Measurements from ENCODE around the gene SYNPO2. TPM values are rescaled to one million over a fixed set of nuclear protein-coding genes. Genes with fewer than 3 reads are reported as not detected.
"Not testable (repeated sequence)": the region's sequence is repeated elsewhere in the genome, so short reads cannot be mapped to it uniquely, and the experiment has no call there.

The SYNPO2 gene
- total RNA-seq, 1 experiment from 2014 or later, result not detected

DNA sequence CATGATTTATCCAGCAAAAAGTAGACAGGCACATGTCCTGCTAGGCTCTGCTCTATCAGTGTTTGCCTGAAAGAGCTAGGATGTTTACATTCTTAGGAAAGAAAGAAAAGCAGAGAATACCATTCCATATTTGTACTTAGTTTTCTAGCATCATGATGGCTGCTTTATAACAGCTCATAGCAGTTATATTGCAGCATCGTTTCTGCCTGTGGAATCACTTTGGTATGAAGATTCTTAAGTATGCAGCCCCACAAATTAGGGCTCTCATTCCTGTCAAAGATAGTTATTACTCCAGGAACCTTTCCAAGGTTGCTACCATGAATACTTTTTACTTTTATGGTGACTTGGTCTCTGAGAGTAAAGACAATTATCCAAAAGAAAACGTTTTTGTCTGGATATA is 128.0 kb downstream of the SYNPO2 start:
- in situ Hi-C loops (cut with HindIII; ENCODE audit: low sequenced_read_pairs), result no loop called here
- no peak for DNase-seq (ENCODE audit: low spot score)

DNA sequence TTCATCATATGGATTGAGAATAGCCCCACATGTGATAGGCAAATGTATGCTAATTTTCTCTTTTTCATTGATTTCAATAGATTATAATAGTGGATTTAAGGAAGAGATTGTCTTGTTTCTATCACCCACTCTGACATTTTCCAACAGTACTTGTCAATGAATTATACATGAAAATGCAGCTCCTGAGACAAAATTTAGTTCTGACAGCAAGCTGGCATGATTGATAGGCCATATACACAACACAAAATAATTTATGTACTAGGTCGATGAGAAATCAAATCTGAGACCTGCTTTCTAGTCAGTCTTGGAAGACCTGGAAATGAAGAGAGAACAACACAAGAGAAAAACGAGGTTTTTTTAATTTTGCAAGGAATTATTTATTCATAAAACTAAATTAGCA is 129.0 kb downstream of the SYNPO2 start:
- DNase-seq (ENCODE audit: low spot score), result no peak
- in situ Hi-C loops (cut with HindIII; ENCODE audit: low sequenced_read_pairs), result no loop called here

DNA sequence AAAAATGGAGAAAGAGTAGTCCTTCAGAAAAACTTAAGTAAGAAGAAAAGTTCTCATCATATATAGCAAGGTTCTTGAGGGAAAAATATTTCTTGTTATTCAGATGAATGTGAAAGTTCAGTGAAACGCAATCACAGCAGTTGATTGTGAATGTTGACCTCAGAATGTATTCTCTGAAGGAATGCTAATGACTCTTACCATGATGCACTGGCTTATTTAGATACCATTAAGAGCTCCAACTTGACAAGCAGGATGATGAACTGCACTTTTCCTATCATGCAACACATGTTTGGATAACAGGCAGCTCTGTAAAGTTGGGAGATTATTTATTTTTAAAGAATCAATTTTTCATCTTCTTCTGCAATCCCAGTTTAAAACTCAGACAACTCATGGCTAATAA is 131.5 kb downstream of the SYNPO2 start:
- in situ Hi-C loops (cut with HindIII; ENCODE audit: low sequenced_read_pairs), result no loop called here
- no peak for DNase-seq (ENCODE audit: low spot score)

DNA sequence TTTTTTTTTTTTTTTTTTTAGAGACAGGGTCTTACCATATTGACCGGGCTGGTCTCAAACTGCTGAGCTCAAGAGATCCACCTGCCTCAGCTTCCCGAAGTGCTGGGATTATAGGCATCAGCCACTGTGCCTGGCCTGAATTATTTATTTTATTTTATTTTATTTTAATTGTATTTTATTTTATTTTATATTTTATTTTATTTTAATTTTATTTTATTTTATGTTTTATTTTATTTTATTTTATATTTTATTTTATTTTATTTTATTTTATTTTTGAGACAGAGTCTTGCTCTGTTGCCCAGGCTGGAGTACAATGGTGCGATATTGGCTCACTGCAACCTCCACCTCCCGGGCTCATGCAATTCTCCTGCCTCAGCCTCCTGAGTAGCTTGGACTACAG is 133.9 kb downstream of the SYNPO2 start:
- DNase-seq (ENCODE audit: low spot score); in situ Hi-C loops (cut with HindIII; ENCODE audit: low sequenced_read_pairs): not testable (repeated sequence)

DNA sequence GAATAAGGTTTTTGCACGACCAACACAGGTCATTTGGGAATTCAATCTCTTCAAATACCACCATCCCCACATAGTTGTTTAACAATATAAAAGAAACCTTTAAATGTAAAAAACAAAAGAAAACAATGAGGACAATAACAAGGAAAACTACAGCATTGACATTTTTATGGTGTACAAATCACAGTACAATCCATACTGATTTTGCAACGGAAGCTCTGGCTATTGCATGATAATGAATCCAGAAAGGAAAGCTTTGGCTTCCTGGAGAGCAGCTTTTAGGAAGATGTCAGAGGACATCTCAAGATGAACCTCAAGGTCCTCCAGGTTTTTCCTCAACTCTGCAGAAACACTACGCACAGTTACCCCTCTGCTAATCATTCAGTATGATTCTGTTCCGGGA is 135.4 kb downstream of the SYNPO2 start:
- in situ Hi-C loops (cut with HindIII; ENCODE audit: low sequenced_read_pairs), result no loop called here
- DNase-seq (ENCODE audit: low spot score), result no peak

DNA sequence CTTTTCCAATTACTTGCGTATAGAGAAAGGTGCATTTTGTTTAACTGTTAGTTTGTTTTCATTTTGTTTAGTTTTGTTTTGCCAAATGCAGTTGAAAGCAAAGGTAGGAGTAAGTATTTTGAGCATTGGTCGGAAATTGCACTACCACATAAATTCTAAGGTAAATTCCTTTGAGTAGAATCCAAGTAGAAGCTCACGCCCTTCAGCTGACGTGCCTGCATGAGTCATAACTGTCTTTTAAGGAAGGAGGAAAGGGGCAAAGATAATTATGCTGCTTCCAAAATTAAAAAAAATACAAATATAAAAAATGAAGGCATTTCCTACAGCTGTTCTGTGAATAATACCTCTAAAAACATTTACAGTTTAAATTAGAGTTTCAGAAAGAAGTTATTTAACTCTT is 136.8 kb downstream of the SYNPO2 start:
- no peak for DNase-seq (ENCODE audit: low spot score)
- in situ Hi-C loops (cut with HindIII; ENCODE audit: low sequenced_read_pairs), result no loop called here

DNA sequence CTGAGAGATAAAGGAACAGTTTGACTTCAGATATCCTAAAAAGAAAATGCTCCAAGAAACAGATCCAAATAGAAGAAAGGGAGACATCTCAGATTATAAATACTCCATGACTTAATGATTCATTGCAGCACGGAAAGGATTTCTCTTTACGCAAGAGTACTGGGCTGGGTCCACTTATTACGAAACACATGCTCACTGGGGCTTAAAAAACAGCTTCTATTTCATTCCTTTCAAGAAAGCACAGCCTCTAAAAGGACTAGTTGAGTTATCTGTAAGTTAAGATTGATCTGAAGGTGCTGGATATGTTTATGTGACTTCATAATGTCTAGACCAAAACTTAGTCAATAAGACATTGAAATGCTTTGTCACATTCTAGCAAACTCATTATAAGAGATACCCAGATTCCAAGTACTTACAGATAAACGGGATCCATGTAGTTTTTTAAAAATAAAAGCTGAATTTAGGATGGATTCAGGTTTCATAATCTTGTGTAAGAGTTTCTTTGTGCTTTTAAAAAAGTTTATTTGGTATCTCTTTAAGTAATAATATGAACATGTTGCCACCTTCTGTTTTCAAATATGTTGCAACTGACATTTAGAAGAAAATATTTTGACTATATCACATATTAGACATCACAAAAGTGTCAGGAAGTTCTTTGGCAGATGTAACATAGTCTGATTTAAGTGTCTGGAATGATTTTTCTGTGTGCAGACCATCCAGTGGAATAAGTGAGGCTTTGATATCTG is 137.4 kb downstream of the SYNPO2 start:
- DNase-seq (ENCODE audit: low spot score), result no peak

DNA sequence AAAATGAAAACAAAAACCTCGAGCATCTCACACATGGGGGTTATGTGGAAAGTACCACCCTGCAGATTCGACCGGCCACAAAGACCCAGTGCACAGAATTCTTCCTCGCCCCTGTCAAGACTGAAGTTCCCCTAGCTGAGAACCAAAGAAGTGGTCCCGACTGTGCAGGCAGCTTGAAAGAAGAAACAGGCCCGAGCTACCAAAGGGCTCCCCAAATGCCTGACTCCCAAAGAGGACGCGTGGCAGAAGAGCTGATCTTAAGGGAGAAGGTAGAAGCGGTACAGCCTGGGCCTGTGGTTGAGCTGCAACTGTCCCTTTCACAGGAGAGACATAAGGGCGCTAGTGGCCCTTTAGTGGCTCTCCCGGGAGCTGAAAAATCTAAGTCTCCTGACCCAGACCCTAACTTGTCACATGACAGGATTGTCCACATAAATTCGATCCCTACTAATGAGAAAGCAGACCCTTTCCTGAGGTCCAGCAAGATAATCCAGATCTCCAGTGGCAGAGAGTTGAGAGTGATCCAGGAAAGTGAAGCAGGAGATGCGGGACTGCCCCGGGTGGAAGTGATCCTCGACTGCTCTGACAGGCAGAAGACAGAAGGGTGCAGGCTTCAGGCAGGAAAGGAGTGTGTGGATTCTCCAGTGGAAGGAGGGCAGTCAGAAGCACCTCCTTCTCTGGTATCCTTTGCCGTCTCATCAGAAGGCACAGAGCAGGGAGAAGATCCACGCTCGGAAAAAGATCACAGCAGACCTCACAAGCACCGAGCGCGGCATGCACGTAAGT is 138.2 kb downstream of the SYNPO2 start:
- in situ Hi-C loops (cut with HindIII; ENCODE audit: low sequenced_read_pairs), result no loop called here
- no peak for DNase-seq (ENCODE audit: low spot score)

More for the DNA sequence above, 137.4 kb downstream of the SYNPO2 start:
- in situ Hi-C loops (cut with HindIII; ENCODE audit: low sequenced_read_pairs), result no loop called here

DNA sequence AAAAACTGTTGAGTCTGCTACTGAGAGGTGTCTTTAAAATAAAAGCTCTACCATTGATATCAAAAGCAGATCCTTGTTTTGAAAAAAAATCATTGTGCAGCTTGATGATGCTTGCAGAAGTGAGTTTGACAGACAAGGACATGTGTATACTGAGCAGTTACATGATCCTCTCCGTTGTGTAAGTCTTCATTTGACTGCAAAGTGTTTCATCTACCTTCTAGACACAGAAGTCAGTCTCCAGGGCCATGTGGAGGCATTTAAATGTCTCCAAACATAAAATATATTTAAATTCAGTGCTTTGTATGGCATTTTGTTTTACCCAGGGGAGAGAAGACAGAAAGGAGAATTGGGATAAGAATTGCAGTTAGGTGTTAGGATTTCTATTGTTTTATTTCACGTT is 139.2 kb downstream of the SYNPO2 start:
- in situ Hi-C loops (cut with HindIII; ENCODE audit: low sequenced_read_pairs), result no loop called here
- no peak for DNase-seq (ENCODE audit: low spot score)

DNA sequence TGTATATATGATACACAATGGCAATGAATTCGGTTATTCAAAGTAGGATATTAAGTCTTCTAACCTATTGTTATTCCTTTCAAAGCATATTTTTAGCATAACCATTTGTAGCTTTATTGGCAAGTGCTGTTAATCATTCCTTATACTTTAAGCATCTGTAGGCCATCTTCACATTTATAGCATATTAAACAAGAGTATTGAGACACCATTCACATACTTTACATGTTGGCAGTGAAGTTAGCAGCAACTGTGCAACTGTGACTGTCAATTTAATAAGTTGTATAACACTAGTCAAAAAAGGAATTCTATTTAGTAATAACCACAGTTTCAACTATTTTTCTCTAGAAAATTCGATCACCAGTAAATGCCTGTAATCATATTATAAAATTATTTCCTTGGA is 139.6 kb downstream of the SYNPO2 start:
- no peak for DNase-seq (ENCODE audit: low spot score)
- in situ Hi-C loops (cut with HindIII; ENCODE audit: low sequenced_read_pairs), result no loop called here

DNA sequence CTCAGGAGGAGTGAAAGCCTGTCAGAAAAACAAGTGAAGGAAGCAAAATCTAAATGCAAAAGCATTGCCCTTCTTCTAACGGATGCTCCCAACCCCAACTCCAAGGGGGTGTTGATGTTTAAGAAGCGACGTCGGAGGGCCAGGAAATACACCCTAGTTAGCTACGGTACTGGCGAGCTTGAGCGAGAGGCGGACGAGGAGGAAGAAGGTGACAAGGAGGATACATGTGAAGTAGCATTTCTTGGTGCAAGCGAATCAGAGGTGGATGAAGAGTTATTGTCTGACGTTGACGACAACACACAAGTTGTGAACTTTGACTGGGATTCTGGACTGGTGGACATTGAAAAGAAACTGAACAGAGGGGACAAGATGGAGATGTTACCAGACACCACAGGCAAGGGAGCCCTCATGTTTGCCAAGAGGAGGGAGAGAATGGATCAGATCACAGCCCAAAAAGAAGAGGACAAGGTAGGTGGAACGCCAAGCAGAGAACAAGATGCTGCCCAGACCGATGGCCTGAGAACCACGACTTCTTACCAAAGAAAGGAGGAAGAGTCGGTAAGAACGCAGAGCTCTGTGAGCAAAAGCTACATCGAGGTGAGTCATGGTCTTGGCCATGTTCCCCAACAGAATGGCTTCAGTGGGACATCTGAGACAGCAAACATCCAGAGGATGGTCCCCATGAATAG is 141.3 kb downstream of the SYNPO2 start:
- in situ Hi-C loops (cut with HindIII; ENCODE audit: low sequenced_read_pairs), result no loop called here

DNA sequence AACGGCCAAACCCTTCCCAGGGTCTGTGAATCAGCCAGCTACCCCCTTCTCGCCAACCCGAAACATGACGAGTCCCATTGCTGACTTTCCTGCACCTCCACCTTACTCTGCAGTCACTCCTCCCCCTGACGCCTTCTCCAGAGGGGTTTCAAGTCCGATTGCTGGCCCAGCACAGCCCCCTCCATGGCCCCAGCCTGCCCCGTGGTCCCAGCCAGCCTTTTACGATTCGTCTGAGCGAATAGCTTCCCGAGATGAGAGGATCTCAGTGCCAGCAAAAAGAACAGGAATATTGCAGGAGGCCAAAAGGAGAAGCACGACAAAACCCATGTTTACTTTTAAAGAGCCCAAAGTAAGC is 141.9 kb downstream of the SYNPO2 start:
- in situ Hi-C loops (cut with HindIII; ENCODE audit: low sequenced_read_pairs), result no loop called here

More for the DNA sequence above, 141.3 kb downstream of the SYNPO2 start:
- DNase-seq (ENCODE audit: low spot score), result no peak

DNA sequence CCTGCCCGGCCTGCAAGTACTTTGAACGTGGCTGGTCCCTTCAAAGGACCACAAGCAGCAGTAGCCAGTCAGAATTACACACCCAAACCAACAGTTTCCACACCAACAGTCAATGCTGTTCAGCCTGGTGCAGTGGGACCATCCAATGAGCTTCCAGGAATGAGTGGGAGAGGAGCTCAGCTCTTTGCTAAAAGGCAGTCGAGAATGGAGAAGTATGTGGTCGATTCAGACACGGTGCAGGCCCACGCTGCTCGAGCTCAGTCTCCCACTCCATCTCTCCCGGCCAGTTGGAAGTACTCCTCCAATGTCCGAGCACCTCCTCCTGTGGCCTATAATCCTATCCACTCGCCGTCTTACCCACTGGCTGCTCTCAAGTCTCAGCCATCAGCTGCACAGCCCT is 142.6 kb downstream of the SYNPO2 start:
- no peak for DNase-seq (ENCODE audit: low spot score)
- in situ Hi-C loops (cut with HindIII; ENCODE audit: low sequenced_read_pairs), result no loop called here

More for the DNA sequence above, 141.9 kb downstream of the SYNPO2 start:
- DNase-seq (ENCODE audit: low spot score), result no peak

DNA sequence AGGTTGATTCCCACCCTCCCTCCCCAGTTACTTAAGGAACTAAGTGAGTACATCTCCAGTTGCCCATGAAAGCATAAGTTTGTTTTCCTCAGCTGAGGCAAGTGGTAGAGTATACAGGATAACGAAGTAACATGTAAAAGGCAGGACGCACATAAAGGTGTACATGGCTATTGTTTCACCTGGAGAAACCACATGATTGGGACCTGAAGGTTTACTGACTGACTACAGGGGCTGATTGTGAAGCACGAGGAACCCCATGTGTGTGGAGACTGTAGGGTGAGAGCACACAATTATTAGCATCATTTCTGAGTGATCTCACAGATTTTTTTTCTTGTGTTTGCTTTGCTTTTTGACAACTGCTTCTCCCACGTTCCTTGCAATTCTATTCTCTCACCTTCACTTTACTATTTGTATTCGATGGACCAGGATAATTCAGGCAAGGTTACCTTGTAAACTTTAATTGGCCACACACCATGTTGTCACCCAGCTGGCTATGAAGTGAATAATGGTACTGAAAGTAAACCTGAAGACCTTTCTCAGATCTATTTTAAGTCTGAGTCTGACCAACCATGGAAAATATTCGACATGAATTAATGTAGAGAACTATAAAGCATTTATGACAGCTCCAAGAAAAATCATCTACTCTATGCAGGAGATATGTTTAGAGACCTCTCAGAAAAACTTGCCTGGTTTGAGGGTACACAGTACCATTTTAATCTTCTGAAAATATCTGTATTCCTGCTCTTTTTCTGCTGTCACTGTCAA is 144.4 kb downstream of the SYNPO2 start:
- DNase-seq (ENCODE audit: low spot score), result no peak
- in situ Hi-C loops (cut with HindIII; ENCODE audit: low sequenced_read_pairs), result no loop called here

DNA sequence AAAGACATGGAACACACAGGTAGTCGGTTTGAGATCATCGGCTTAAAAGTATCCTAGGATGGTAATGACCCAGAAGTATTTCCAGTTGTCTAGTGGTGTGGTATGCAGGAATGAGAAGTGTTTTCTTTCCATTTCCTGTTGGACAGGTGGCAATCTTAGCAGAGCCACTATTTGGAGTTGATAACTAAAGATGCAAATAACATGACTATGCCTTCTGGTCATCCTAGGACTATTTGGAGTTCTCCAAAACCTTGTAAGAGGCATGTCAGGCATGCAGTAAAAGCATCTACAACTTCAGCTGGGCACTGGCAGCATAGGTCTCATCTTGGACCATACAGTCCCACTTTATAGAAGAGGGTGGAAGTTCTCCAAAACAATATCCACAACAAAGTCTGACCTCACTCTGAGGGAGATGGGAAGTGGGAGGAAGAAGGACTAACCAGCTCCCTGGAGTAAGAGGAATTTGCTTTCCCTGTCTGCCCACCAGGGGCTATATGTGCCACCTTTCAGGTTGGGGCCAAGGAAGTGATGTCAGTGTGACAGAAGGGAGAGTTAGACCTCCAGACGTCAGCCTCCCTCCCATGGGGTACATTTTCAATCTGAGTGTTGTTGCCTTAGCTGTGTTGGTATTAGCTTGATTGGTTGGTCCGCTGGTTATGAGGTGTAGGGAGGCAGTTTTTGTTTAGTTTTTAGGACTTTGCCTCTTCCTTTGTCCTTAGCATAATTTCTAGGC is 145.8 kb downstream of the SYNPO2 start:
- no peak for DNase-seq (ENCODE audit: low spot score)
- in situ Hi-C loops (cut with HindIII; ENCODE audit: low sequenced_read_pairs), result no loop called here

DNA sequence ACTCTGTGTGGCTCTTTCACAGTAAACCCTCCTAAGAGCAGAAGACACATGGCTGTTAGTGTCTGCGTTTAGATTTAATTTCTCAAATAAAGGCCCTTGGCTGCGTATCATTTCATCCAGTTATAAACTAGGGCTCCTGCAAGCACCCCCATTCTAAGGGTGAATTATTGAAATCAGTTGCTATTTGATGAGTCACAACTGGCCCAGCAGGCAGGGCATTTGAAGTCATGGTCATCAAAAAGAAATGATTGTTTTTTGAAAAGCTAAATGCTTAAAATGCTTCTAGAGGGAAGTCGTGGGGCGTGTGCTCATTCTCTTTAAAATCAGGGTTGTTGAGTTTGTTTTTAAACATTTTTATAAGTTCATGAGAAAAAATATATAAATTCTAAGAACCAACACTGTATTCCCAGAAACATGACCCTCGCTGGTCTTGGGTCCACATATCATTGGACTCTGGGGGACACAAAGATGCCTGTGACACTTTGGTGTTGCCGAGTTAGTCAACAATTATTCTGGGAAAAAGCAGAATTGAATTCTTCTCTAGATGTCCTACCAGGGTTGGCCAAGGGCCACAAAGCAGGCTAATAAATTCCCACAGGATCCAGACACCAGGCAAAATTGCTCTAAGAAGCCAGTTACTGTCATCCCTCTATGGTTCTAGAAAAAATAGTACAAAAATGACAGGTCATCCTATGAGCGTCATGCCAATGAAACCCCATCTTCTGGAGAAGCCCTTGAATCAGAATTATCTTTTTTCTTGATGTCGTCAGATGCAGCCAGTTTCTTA is 147.5 kb downstream of the SYNPO2 start:
- in situ Hi-C loops (cut with HindIII; ENCODE audit: low sequenced_read_pairs), result no loop called here

DNA sequence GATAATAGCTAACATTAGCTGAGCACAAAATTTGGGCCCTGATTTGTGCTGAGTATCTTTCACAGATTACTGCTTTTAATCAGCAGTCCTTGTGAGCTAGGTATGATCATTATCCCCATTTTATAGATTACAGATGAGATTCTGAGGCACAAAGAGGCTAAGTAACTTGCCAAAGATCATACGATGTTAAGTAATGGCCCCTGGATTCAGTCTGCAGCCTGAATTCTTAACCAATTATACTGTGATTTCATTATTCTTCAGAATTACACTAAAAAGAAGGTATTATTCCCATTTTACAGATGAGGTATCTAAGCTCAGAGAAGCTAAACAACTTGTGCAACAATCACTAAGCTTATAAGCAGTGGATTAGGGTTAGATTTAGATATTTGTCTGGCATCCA is 149.1 kb downstream of the SYNPO2 start:
- DNase-seq (ENCODE audit: low spot score), result no peak
- in situ Hi-C loops (cut with HindIII; ENCODE audit: low sequenced_read_pairs), result no loop called here

More for the DNA sequence above, 147.5 kb downstream of the SYNPO2 start:
- no peak for DNase-seq (ENCODE audit: low spot score)
